ENCODE results near the gene MEP1B. TPM values are rescaled to one million over a fixed set of nuclear protein-coding genes. Genes with fewer than 3 reads are reported as not detected.

The MEP1B gene
- total RNA-seq, 4 donors from 2014 or later: not detected

GRCh38 chr18:32264401-32264800, 74.6 kb downstream of the MEP1B start:
- no peak for DNase-seq (ENCODE audit: low spot score in 2 of 2)
- no peaks in the 10 kb centered on the region for H3K9me3 ChIP-seq
- WGBS: 79% methylated on average over 2 of the region's 2 CpGs
- TF ChIP-seq POLR2AphosphoS5 (IDR thresholded peaks at IDR 0.05): no peak
- TF ChIP-seq POLR2A (IDR thresholded peaks at IDR 0.05): no peak
- TF ChIP-seq EP300 (IDR thresholded peaks at IDR 0.05): no peak
- no peak for TF ChIP-seq CTCF (IDR thresholded peaks at IDR 0.05)
- H3K4me3 ChIP-seq: no peak overlapping the region
- H3K27ac ChIP-seq: no peak overlapping the region
- no peaks in the 10 kb centered on the region for H3K4me1 ChIP-seq
- no peaks in the 10 kb centered on the region for H3K27me3 ChIP-seq
- H3K36me3 ChIP-seq: peaks cover 21% of the 10 kb centered on the region

GRCh38 chr18:32267463-32267862, 77.6 kb downstream of the MEP1B start:
- Histone ChIP-seq H3K4me1 (peaks cover 2% of the 10 kb centered on the region), H3K4me3 (no peak overlapping the region), H3K27ac (no peak overlapping the region), H3K27me3 (no peaks in the 10 kb centered on the region), H3K36me3 (peaks cover 28% of the 10 kb centered on the region), H3K9me3 (no peaks in the 10 kb centered on the region)
- TF ChIP-seq POLR2AphosphoS5 (IDR thresholded peaks at IDR 0.05) (no peak), CTCF (IDR thresholded peaks at IDR 0.05) (no peak), POLR2A (IDR thresholded peaks at IDR 0.05) (no peak), EP300 (IDR thresholded peaks at IDR 0.05) (no peak)
- 90% methylated on average over 4 of the region's 4 CpGs for WGBS
- DNase-seq (ENCODE audit: low spot score in 2 of 2): no peak

Other genes with a start within 250 kb of the MEP1B start
- gene TRAPPC8, start 246.9 kb upstream of the MEP1B start, total RNA-seq: 10 to 100 TPM; 36.9 to 56.2 (median 42.8) TPM
- gene RNF125, start 171.2 kb upstream of the MEP1B start, total RNA-seq: 10 to 100 TPM in 3 of 4 donors, 1 to 10 TPM in 1; 5.7 to 13.4 (median 11.2) TPM
- gene RNF138, start 98.2 kb upstream of the MEP1B start, total RNA-seq: 10 to 100 TPM; 14.4 to 28.6 (median 19.5) TPM